ENCODE measurements around the gene AGMO.

GRCh38 chr7:15167912-15168311 is 393.9 kb downstream of the AGMO start:
- TF ChIP-seq CTCF (IDR thresholded peaks at IDR 0.05) (no peak), POLR2A (IDR thresholded peaks at IDR 0.05) (no peak), POLR2AphosphoS5 (IDR thresholded peaks at IDR 0.05; ENCODE audit: insufficient read depth in 1 of 2, low read depth in 1 of 2) (no peak)
